Endothelial cell of umbilical vein (primary cell): ENCODE results near the gene HMCN1. TPM values are rescaled to one million over a fixed set of nuclear protein-coding genes. Genes with fewer than 3 reads are reported as not detected.

ENCODE experiments used
- BruUV-seq: library from RNA; stranded (reverse); fragments of 400-500 nt; replicated peaks from 2 replicates; lab custom pipeline; 2021; lab: Mats Ljungman, UMichigan
- CTCF ChIA-PET: fragments of 300-600, 350-600 bp; sonication (Branson Sonifier 250); formaldehyde crosslinking; loops from one replicate; lab custom pipeline; 2021; ENCODE audit warnings: antibody characterized with exemption, inconsistent platforms; lab: Charles Lee
- POLR2A ChIA-PET: fragments of 300-600, 350-600 bp; sonication (Branson Sonifier 250); formaldehyde crosslinking; loops from one replicate; lab custom pipeline; 2021; ENCODE audit warnings: antibody characterized with exemption, inconsistent platforms; lab: Charles Lee
- DNase-seq: peaks from one replicate; pipeline ENCODE4 v3.0.0-alpha.2; 2011; ENCODE audit warnings: low read depth, low spot score
- FAIRE-seq: peaks from 2 replicates; lab custom pipeline; 2011; peaks lifted over from hg19 to GRCh38; lab: Jason Lieb, UNC
- H2AFZ ChIP-seq: 2 replicates; pipeline ENCODE4 v1.6.0; 2012; ENCODE audit warnings: low read depth, low read length, control low read depth, inconsistent platforms
- H3K27ac ChIP-seq: 2 replicates; pipeline ENCODE4 v1.5.1; 2011; ENCODE audit warnings: low read depth, mild to moderate bottlenecking, control low read depth, low read length, moderate library complexity; ENCODE audit not compliant: insufficient read depth
- H3K27me3 ChIP-seq, 2 experiments: 2 replicates each; pipeline versions ENCODE4 v1.6.0 to v1.6.1; 2011; ENCODE audit warnings: low read length in 2 of 2, mixed read lengths in 1 of 2; ENCODE audit not compliant: control insufficient read depth in 2 of 2, insufficient read depth in 2 of 2
- H3K36me3 ChIP-seq, 2 experiments: 2 replicates in 1 of 2; 3 replicates in 1 of 2; pipeline ENCODE4 v1.5.1; 2011; ENCODE audit warnings: low read length in 2 of 2, mild to moderate bottlenecking in 1 of 2, moderate library complexity in 1 of 2; ENCODE audit not compliant: control insufficient read depth in 2 of 2, insufficient read depth in 2 of 2; ENCODE audit errors: extremely low read depth in 1 of 2
- H3K4me1 ChIP-seq: 3 replicates; pipeline ENCODE4 v1.5.1; 2011; ENCODE audit warnings: mild to moderate bottlenecking, low read length; ENCODE audit not compliant: control insufficient read depth, insufficient read depth; ENCODE audit errors: extremely low read depth
- H3K4me2 ChIP-seq: 2 replicates; pipeline ENCODE4 v1.6.1; 2011; ENCODE audit warnings: low read length, control low read depth, mixed read lengths; ENCODE audit not compliant: insufficient read depth
- H3K4me3 ChIP-seq, 3 experiments: fragments of 200-600 bp in 1 of 3; sonication (generic), shearing (Covaris generic) in 1 of 3; replicated peaks in 1 of 3; 2 replicates each; pipeline ENCODE4 v1.5.1; 2011 to 2016; ENCODE audit warnings: control low read depth in 3 of 3, low read length in 3 of 3, mild to moderate bottlenecking in 2 of 3, inconsistent platforms in 1 of 3, low read depth in 1 of 3, moderate library complexity in 1 of 3; ENCODE audit not compliant: insufficient read depth in 1 of 3
- H3K79me2 ChIP-seq: 2 replicates; pipeline ENCODE4 v1.6.0; 2012; ENCODE audit warnings: low read length, inconsistent platforms; ENCODE audit not compliant: control insufficient read depth, insufficient read depth
- H3K9ac ChIP-seq: replicated peaks from 2 replicates; pipeline ENCODE3; 2011; ENCODE audit warnings: low read length, control low read depth; ENCODE audit not compliant: insufficient read depth; ENCODE audit errors: extremely low read depth
- H3K9me1 ChIP-seq: replicated peaks from 3 replicates; pipeline ENCODE4 v1.6.0; 2011; ENCODE audit warnings: mild to moderate bottlenecking, low read length; ENCODE audit not compliant: control insufficient read depth, insufficient read depth; ENCODE audit errors: extremely low read depth
- H3K9me3 ChIP-seq: replicated peaks from 2 replicates; pipeline ENCODE4 v1.5.1; 2012; ENCODE audit warnings: low read length, inconsistent platforms; ENCODE audit not compliant: control insufficient read depth, insufficient read depth
- H4K20me1 ChIP-seq: replicated peaks from 2 replicates; pipeline ENCODE3; 2011; ENCODE audit warnings: mild to moderate bottlenecking, low read length; ENCODE audit not compliant: control insufficient read depth, insufficient read depth; ENCODE audit errors: extremely low read depth
- EZH2 ChIP-seq: IDR thresholded peaks from 2 replicates; pipeline ENCODE4 v1.6.1; 2012; ENCODE audit warnings: borderline replicate concordance, low read depth, mild to moderate bottlenecking, moderate library complexity, low read length, inconsistent platforms; ENCODE audit not compliant: severe bottlenecking
- FOS ChIP-seq: IDR thresholded peaks from 2 replicates; pipeline ENCODE4 v1.6.1; 2011; ENCODE audit warnings: mild to moderate bottlenecking, low read length, moderate library complexity, borderline replicate concordance; ENCODE audit not compliant: insufficient read depth
- GATA2 ChIP-seq: IDR thresholded peaks from 2 replicates; pipeline ENCODE4 v1.7.0; 2011; ENCODE audit warnings: low read depth, mild to moderate bottlenecking, moderate library complexity, mixed read lengths, low read length; ENCODE audit not compliant: insufficient read length, insufficient read depth
- JUN ChIP-seq: IDR thresholded peaks from 2 replicates; pipeline ENCODE4 v1.6.1; 2011; ENCODE audit warnings: borderline replicate concordance, low read depth; ENCODE audit not compliant: insufficient read length, insufficient read depth
- MYC ChIP-seq: IDR thresholded peaks from one replicate; pipeline ENCODE4 v1.6.1; 2011; ENCODE audit warnings: mild to moderate bottlenecking, low read depth, low read length
- POLR2A ChIP-seq: IDR thresholded peaks from 2 replicates; pipeline ENCODE4 v1.6.1; 2012; ENCODE audit warnings: low read depth, mild to moderate bottlenecking, control low read depth, low read length
- POLR2AphosphoS5 ChIP-seq: IDR thresholded peaks from 2 replicates; pipeline ENCODE4 v1.6.1; 2012; ENCODE audit warnings: low read depth, mild to moderate bottlenecking, control low read depth, low read length, moderate library complexity; ENCODE audit not compliant: insufficient read depth
- dilution Hi-C: fragments of 300-500 bp; cut with MboI; formaldehyde crosslinking; loops from one replicate; pipeline ENCODE4 v1.15.0; 2019; ENCODE audit warnings: low sequenced_read_pairs; ENCODE audit not compliant: extremely low pct_ligation_motif_present
- intact Hi-C: fragments of 100-400 bp; cut with micrococcal nuclease; formaldehyde crosslinking; loops from one replicate; pipeline ENCODE4 v1.10.0; 2022
- polyA plus RNA-seq, 4 experiments: library from polyadenylated mRNA; depleted of rRNA in 3 of 4; stranded (reverse) in 3 of 4; unstranded in 1 of 4; fragments of >200 nt; gene quantifications; 2 replicates each; pipeline versions ENCODE4 v1.2.1 to v1.2.3, GENCODE V29; 2011 to 2012; ENCODE audit warnings: missing spikeins in 1 of 4
- total RNA-seq: library from RNA; stranded (reverse); gene quantifications from 2 replicates; pipeline ENCODE4 v1.2.3, GENCODE V29; 2021
- TF ChIP-seq, protein P1 (sequence below), 2 donors: IDR thresholded peaks; 1 replicate in 1 of 2; 2 replicates in 1 of 2; pipeline ENCODE4 v1.5.1; 2011; ENCODE audit warnings: low read length in 2 of 2, mild to moderate bottlenecking in 2 of 2, moderate library complexity in 2 of 2, control low read depth in 1 of 2, inconsistent platforms in 1 of 2, low read depth in 1 of 2; ENCODE audit not compliant: insufficient read depth in 1 of 2; ENCODE audit errors: extremely low read depth in 1 of 2
- TF ChIP-seq, protein P2 (sequence below): IDR thresholded peaks from 2 replicates; pipeline ENCODE4 v1.6.1; 2011; ENCODE audit not compliant: insufficient read depth, insufficient read length

Gene HMCN1
- total and polyA plus RNA-seq, 2 donors (not counting 3 experiments of a cell fraction or from before 2014, with no cell fraction given): 10.3 to 16.0 TPM

DNA sequence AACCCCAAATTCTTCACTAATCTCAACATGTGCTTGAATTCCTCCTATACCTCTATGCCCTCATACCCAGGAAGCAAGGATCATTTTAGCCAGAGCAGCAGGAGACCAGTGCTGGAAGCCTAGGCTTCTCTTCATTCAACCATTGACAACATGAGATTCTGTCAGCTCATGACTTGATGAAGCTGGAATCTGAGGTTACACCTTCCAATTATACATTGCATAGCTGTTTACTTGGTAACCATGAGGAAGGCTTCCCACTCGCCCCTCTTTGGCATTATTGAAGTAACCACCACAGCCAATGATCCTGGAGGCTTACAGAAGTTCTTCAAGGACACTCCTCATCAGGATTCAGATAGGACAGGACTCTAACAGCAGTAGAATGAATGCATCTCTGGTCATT is 480.6 kb downstream of the HMCN1 start:
- dilution Hi-C loops: no loop called here
- Histone ChIP-seq H4K20me1 (no peaks in the 10 kb centered on the region), H3K27me3 (no peaks in the 10 kb centered on the region), H3K4me1 (peaks cover 4% of the 10 kb centered on the region), H2AFZ (no peak overlapping the region), H3K79me2 (no peaks in the 10 kb centered on the region), H3K27ac (no peak overlapping the region), H3K9ac (no peak overlapping the region), H3K4me2 (no peak overlapping the region), H3K4me3 (no peak overlapping the region), H3K9me3 (no peaks in the 10 kb centered on the region), H3K36me3 (no peaks in the 10 kb centered on the region), H3K9me1 (no peaks in the 10 kb centered on the region)
- DNase-seq (no peak), FAIRE-seq (no peak)
- intact Hi-C loops: loop anchor here (10.0 kb wide), 1 partner anchor 1040 kb away; no protein-coding TSS in a partner anchor
- ChIA-PET CTCF (interaction anchor here (1.3 to 4.0 kb wide), 7 partner anchors 14 to 534 kb away, joined by 4 to 133 read pairs (median 5); no protein-coding TSS in a partner anchor), POLR2A (interaction anchor here (0.8 kb wide), 1 partner anchor 494 kb away, joined by 3 read pairs; no protein-coding TSS in a partner anchor)
- no TSS peak for BruUV-seq
- TF ChIP-seq, protein P1, sequence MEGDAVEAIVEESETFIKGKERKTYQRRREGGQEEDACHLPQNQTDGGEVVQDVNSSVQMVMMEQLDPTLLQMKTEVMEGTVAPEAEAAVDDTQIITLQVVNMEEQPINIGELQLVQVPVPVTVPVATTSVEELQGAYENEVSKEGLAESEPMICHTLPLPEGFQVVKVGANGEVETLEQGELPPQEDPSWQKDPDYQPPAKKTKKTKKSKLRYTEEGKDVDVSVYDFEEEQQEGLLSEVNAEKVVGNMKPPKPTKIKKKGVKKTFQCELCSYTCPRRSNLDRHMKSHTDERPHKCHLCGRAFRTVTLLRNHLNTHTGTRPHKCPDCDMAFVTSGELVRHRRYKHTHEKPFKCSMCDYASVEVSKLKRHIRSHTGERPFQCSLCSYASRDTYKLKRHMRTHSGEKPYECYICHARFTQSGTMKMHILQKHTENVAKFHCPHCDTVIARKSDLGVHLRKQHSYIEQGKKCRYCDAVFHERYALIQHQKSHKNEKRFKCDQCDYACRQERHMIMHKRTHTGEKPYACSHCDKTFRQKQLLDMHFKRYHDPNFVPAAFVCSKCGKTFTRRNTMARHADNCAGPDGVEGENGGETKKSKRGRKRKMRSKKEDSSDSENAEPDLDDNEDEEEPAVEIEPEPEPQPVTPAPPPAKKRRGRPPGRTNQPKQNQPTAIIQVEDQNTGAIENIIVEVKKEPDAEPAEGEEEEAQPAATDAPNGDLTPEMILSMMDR (IDR thresholded peaks at IDR 0.05; ENCODE audit: extremely low read depth in 1 of 2, insufficient read depth in 1 of 2, low read depth in 1 of 2, low read length in 2 of 2): no peak
- TF ChIP-seq GATA2 (no peak), FOS (no peak), MYC (no peak), EZH2 (no peak), POLR2A (no peak), POLR2AphosphoS5 (no peak), JUN (no peak)
- TF ChIP-seq, protein P2, sequence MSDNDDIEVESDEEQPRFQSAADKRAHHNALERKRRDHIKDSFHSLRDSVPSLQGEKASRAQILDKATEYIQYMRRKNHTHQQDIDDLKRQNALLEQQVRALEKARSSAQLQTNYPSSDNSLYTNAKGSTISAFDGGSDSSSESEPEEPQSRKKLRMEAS: no peak
